Mesodermal cell (in vitro differentiated cells): ENCODE data around the gene MAGEA9. TPM values are rescaled to one million over a fixed set of nuclear protein-coding genes. Genes with fewer than 3 reads are reported as not detected.
"Not testable (repeated sequence)": the region's sequence is repeated elsewhere in the genome, so short reads cannot be mapped to it uniquely, and the experiment has no call there.

Experiments used
- H3K27ac ChIP-seq: 2 replicates; pipeline ENCODE4 v1.7.0; 2013; ENCODE audit warnings: mild to moderate bottlenecking, low read depth, low read length, moderate library complexity; ENCODE audit not compliant: severe bottlenecking
- H3K36me3 ChIP-seq: 2 replicates; pipeline ENCODE4 v1.7.1; 2013; ENCODE audit warnings: mild to moderate bottlenecking, low read length, moderate library complexity; ENCODE audit not compliant: control insufficient read depth, insufficient read depth
- H3K4me1 ChIP-seq: one replicate; pipeline ENCODE4 v1.7.1; 2013; ENCODE audit warnings: mild to moderate bottlenecking, low read length; ENCODE audit not compliant: insufficient read depth, control insufficient read depth, poor library complexity, severe bottlenecking
- H3K4me3 ChIP-seq: 2 replicates; pipeline ENCODE4 v1.7.0; 2013; ENCODE audit warnings: low read length, control low read depth, mild to moderate bottlenecking; ENCODE audit not compliant: insufficient read depth, poor library complexity, severe bottlenecking; ENCODE audit errors: extremely low read depth
- H3K9me3 ChIP-seq: 2 replicates; pipeline ENCODE4 v1.7.1; 2013; ENCODE audit warnings: mild to moderate bottlenecking, low read length, moderate library complexity; ENCODE audit not compliant: control insufficient read depth
- WGBS, 2 experiments: methylation state at CpG; one replicate each; pipeline ENCODE4 v1.1.5; 2013; ENCODE audit warnings: missing lambda C conversion rate in 2 of 2; ENCODE audit not compliant: insufficient coverage in 2 of 2; 5-methylcytosine and 5-hydroxymethylcytosine counted together
- polyA plus RNA-seq, 2 experiments: library from polyadenylated mRNA; stranded (reverse); fragments of 50-300 nt; gene quantifications; one replicate each; pipeline ENCODE4 v1.2.3, GENCODE V29; 2013

Gene MAGEA9, protein sequence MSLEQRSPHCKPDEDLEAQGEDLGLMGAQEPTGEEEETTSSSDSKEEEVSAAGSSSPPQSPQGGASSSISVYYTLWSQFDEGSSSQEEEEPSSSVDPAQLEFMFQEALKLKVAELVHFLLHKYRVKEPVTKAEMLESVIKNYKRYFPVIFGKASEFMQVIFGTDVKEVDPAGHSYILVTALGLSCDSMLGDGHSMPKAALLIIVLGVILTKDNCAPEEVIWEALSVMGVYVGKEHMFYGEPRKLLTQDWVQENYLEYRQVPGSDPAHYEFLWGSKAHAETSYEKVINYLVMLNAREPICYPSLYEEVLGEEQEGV
- not detected for polyA plus RNA-seq (2013, experiment 1 of 2)
- polyA plus RNA-seq (2013, experiment 2 of 2), result not detected

DNA sequence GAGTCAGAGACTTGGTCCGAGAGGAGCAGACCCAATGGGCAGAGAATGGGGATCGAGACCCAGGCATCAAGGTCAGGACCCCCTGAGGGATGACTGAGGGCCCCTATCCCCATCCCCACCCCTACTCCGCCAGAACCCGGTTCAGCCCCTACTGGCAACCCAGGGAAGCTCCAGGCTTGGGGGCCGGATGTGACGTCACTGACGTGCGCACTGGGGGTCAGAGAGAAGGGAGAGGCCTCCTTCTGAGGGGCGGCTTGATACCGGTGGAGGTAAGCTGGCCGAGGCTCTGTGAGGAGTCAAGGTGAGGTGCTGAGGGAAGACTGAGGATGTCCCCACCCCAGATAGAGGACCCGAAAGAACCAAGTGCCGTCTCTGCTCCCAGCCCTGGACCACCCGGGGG is at the start of gene MAGEA9:
Gene MAGEA9, plus strand, starts transcription at position 204 of the 400 bp plus-strand sequence. CDS start 4,281 bp downstream, outside the sequence.
- not testable (repeated sequence) for H3K27ac ChIP-seq
- WGBS, 2 experiments, result no CpG with 5 or more reads among the region's 14 CpGs

DNA sequence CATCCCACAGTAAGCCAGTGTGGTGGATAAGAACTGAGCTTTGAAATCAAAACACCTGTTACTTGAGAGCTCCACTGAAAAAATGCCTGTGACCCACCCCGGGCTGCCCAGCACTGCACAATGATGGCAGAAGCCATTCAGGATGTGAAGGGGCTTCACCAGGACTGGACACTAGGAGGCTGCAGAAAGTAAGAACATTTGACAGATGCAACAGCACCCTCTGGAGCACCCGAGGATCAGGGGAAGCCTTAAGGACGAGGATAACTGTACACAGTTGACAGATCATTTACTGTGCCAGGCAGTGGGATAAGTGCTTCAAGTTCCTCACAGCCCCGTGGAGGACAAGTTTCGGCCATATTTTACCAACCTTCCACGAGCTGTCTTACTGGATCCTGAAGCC is 39.5 kb upstream of the MAGEA9 start:
- H3K27ac ChIP-seq, H3K4me1 ChIP-seq, H3K9me3 ChIP-seq, H3K36me3 ChIP-seq, H3K4me3 ChIP-seq: not testable (repeated sequence)
- WGBS, 2 experiments, result no CpG with 5 or more reads among the region's 6 CpGs

More for the DNA sequence above, at the start of gene MAGEA9:
- H3K36me3 ChIP-seq, H3K4me3 ChIP-seq, H3K9me3 ChIP-seq, H3K4me1 ChIP-seq: not testable (repeated sequence)

- WGBS, 2 experiments, result no CpG with 5 or more reads among the region's 6 CpGs
- H3K36me3 ChIP-seq, H3K27ac ChIP-seq, H3K4me1 ChIP-seq, H3K4me3 ChIP-seq, H3K9me3 ChIP-seq: not testable (repeated sequence)
Measured at GRCh38 chrX:149746390-149747007, 35.2 kb upstream of the MAGEA9 start.

DNA sequence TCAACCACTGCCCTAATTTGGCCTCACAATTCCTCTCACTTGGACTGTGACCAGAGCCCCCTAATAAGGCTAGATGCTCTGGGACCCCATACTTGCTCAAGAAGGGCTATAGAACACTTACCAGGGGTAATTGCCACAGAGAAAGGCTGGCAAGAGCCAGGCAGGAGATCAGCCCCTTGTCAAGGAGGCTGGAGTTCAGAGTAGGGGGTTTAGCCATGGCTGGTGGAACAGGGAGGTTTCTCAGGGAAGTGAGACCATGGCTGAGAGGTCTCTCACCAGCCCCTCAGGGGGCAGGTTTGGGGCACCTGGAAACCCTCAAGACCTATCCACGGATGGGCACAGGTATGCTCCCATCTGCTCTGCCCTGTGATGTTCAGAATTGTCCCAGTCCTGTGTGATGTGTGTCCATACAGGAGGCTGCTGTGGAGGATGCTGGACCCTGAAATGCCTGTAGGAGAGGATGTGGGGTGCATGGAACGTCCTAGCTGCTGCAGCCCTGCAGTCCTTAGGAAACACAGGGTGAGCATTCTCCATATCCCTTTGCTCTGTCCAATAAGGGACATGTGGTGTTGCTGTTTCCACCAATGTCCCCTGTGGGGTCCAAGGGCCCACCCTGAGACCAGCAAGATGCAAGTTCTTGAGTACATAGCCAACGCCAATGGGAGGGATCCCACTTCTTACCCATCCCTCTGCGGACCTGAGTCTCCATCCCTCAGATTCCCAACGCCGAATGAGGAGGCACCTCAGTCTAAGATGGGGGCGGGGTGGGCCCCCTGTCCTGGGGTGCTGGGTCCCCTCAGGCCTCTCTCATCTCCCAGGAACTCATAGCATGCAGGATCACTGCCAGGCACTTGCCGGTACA is 24.3 kb upstream of the MAGEA9 start:
- Histone ChIP-seq H3K9me3 (no peaks in the 10 kb centered on the region), H3K27ac (no peak overlapping the region), H3K36me3 (no peaks in the 10 kb centered on the region), H3K4me1 (no peaks in the 10 kb centered on the region), H3K4me3 (no peak overlapping the region)
- 93% methylated on average over 3 of the region's 8 CpGs; no CpG with 5 or more reads in 1 of the 2 experiments for WGBS, 2 experiments

GRCh38 chrX:149758068-149758714 is 23.5 kb upstream of the MAGEA9 start:
- no peaks in the 10 kb centered on the region for H3K9me3 ChIP-seq
- H3K4me1 ChIP-seq, result no peaks in the 10 kb centered on the region
- H3K27ac ChIP-seq, result no peak overlapping the region
- H3K4me3 ChIP-seq, result no peak overlapping the region
- WGBS, 2 experiments, result 95% methylated on average over 7 of the region's 18 CpGs; no CpG with 5 or more reads in 1 of the 2 experiments
- H3K36me3 ChIP-seq, result no peaks in the 10 kb centered on the region

DNA sequence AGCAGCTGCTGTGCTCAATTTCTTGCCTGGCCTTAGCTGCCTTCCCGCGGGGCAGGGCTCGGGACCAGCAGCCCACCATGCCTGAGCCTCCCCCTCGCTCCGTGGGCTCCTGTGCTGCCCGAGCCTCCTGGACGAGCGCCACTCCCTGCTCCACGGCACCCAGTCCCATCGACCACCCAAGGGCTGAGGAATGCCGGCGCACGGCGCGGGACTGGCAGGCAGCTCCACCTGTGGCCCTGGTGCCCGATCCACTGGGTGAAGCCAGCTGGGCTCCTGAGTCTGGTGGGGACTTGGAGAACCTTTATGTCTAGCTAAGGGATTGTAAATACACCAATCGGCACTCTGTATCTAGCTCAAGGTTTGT is 23.0 kb upstream of the MAGEA9 start:
- not testable (repeated sequence) for H3K9me3 ChIP-seq, H3K4me1 ChIP-seq, H3K36me3 ChIP-seq, H3K27ac ChIP-seq, H3K4me3 ChIP-seq
- 96% methylated on average over 8 of the region's 17 CpGs; no CpG with 5 or more reads in 1 of the 2 experiments for WGBS, 2 experiments

- H3K4me1 ChIP-seq, result no peaks in the 10 kb centered on the region
- WGBS, 2 experiments, result 100% methylated on average over 1 of the region's 7 CpGs; no CpG with 5 or more reads in 1 of the 2 experiments
- no peaks in the 10 kb centered on the region for H3K9me3 ChIP-seq
- no peak overlapping the region for H3K4me3 ChIP-seq
- H3K36me3 ChIP-seq, result no peaks in the 10 kb centered on the region
- H3K27ac ChIP-seq, result no peak overlapping the region
Measured at GRCh38 chrX:149759824-149760223, 21.9 kb upstream of the MAGEA9 start.

DNA sequence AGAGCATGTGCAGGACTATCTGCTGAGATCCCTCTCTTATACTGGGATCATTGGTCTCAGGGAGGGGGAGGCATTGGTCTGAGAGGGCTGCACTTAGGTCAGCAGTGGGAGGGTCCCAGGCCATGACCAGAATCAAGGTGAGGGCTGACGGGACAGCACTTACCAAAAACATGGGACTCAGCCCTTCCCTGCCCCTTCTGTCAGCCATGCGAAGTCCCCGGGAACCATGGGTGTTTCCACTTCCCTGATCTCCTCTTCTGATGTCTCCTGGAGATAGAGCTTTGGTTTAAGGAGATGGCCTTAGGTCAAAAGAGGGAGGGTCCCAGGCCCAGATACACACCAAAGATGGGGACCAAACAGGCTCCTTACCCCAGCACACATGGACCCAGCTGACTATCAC is 20.8 kb upstream of the MAGEA9 start:
- Histone ChIP-seq H3K27ac (no peak overlapping the region), H3K4me3 (no peak overlapping the region), H3K4me1 (no peaks in the 10 kb centered on the region), H3K9me3 (no peaks in the 10 kb centered on the region), H3K36me3 (no peaks in the 10 kb centered on the region)
- WGBS, 2 experiments, result no CpG with 5 or more reads among the region's 3 CpGs

DNA sequence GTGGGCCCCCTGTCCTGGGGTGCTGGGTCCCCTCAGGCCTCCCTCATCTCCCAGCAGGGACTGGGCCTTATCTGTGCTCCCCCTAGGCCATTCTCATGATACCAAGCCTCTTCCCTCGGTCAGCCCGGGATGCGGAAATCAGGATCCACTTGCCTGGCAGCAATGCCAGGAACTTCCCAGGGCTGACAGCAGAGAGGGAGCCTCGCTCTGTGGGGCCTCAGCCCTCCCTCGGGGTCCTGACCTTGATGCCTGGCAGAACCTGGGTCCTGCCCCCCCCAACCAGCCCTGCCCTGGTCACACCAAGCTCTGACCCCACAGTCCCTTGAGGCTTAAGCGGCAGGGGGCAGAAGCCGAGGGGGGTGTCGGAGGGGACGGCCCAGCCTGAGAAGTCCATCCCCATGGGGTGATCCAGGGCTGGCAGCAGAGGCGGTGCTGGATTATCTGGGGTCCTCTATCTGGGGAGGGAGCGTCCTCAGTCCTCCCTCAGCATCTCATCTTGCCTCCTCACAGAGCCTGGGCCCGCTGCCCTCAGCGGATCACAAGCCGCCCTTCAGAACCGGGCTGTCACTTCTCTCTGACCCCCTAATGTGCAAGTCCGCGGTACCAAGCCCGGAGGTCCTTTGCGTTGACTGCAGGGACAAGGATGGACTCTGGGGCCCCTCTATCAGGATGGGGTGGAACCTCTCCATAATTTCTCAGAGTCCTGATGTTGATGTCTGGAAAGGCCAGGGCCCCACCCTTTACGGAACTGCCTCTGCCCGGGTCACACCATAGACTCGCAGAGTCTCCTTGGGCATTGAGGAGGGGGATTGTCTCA is 19.7 kb upstream of the MAGEA9 start:
- H3K27ac ChIP-seq, H3K36me3 ChIP-seq, H3K9me3 ChIP-seq, H3K4me3 ChIP-seq, H3K4me1 ChIP-seq: not testable (repeated sequence)
- WGBS, 2 experiments, result 97% methylated on average over 5 of the region's 22 CpGs; no CpG with 5 or more reads in 1 of the 2 experiments
